Uterus (tissue), 4 donors: ENCODE data around the gene DIPK2A. TPM values are rescaled to one million over a fixed set of nuclear protein-coding genes. Genes with fewer than 3 reads are reported as not detected.

Experiments used
- DNase-seq, 2 donors: peaks; one replicate each; pipeline ENCODE4 v3.0.0-alpha.2; 2019 to 2020
- H3K27ac ChIP-seq, 2 donors: fragments of 200-600 bp; sonication (generic); 1 replicate in 1 of 2; 2 replicates in 1 of 2; pipeline ENCODE4 v1.5.1; 2016 to 2018
- H3K27me3 ChIP-seq, 2 donors: fragments of 200-600 bp; sonication (generic); one replicate each; pipeline ENCODE4 v1.5.1; 2018 to 2019; ENCODE audit warnings: control low read depth in 1 of 2
- H3K36me3 ChIP-seq, 2 donors: fragments of 200-600 bp; sonication (generic); one replicate each; pipeline ENCODE4 v1.5.1; 2019; ENCODE audit warnings: control low read depth in 1 of 2
- H3K4me1 ChIP-seq, 2 donors: fragments of 200-600 bp; sonication (generic); one replicate each; pipeline ENCODE4 v1.5.1; 2018 to 2019; ENCODE audit warnings: control low read depth in 1 of 2
- H3K4me3 ChIP-seq, 2 donors: fragments of 200-600 bp; sonication (generic); 1 replicate in 1 of 2; 2 replicates in 1 of 2; pipeline ENCODE4 v1.5.1; 2018 to 2019; ENCODE audit warnings: mild to moderate bottlenecking in 1 of 2
- H3K9me3 ChIP-seq, 2 donors: fragments of 200-600 bp; sonication (generic); one replicate each; pipeline ENCODE4 v1.5.1; 2019; ENCODE audit warnings: control low read depth in 1 of 2
- CTCF ChIP-seq, 4 experiments: fragments of 200-600 bp in 2 of 4; fragments of 450-650 bp in 2 of 4; sonication (generic) in 2 of 4; IDR thresholded peaks; one replicate each; pipeline ENCODE4 v1.5.1; 2016 to 2019; ENCODE audit warnings: antibody characterized with exemption in 4 of 4, mild to moderate bottlenecking in 2 of 4, moderate library complexity in 1 of 4
- POLR2A ChIP-seq, 2 donors: fragments of 450-650 bp; IDR thresholded peaks; one replicate each; pipeline ENCODE4 v1.6.1; 2016; ENCODE audit warnings: antibody characterized with exemption in 2 of 2, mild to moderate bottlenecking in 1 of 2, moderate library complexity in 1 of 2
- intact Hi-C: fragments of 100-400 bp; cut with DNase I; formaldehyde crosslinking; loops from one replicate; pipeline ENCODE4 v1.15.1; 2023; ENCODE audit warnings: low total_unique reads
- total RNA-seq, 4 donors: library from RNA; depleted of rRNA in 3 of 4; stranded (reverse); fragments of >200 nt in 3 of 4; gene quantifications; one replicate each; pipeline versions ENCODE4 v1.1.0 to v1.2.4, GENCODE V29; 2014 to 2023
- donor health status: DM: yes; HTN: yes; CAD: no.

The DIPK2A gene
- total RNA-seq, 4 donors from 2014 or later = 10.0 to 102 (median 34.3) TPM

GRCh38 chr3:143978263-143978631 lies 6.6 kb downstream of the DIPK2A start:
- TF ChIP-seq CTCF (IDR thresholded peaks at IDR 0.05) (no peak), POLR2A (IDR thresholded peaks at IDR 0.05) (no peak)
- no peaks in the 10 kb centered on the region for H3K4me1 ChIP-seq
- intact Hi-C loops = no loop called here
- no peaks in the 10 kb centered on the region for H3K27me3 ChIP-seq
- peak overlapping the region in 1 of 2 donors; percentile 53 for H3K27ac ChIP-seq
- no peak overlapping the region for H3K4me3 ChIP-seq
- H3K36me3 ChIP-seq = no peaks in the 10 kb centered on the region
- DNase-seq = no peak
- no peaks in the 10 kb centered on the region for H3K9me3 ChIP-seq

GRCh38 chr3:143979041-143979440 lies 7.4 kb downstream of the DIPK2A start:
- DNase-seq = no peak
- Histone ChIP-seq H3K36me3 (no peaks in the 10 kb centered on the region), H3K4me3 (no peak overlapping the region), H3K27me3 (no peaks in the 10 kb centered on the region), H3K4me1 (no peaks in the 10 kb centered on the region), H3K9me3 (no peaks in the 10 kb centered on the region), H3K27ac (no peak overlapping the region)
- intact Hi-C loops = no loop called here
- TF ChIP-seq CTCF (IDR thresholded peaks at IDR 0.05) = no peak
- no peak for TF ChIP-seq POLR2A (IDR thresholded peaks at IDR 0.05)

- Histone ChIP-seq H3K36me3 (no peaks in the 10 kb centered on the region), H3K4me3 (no peak overlapping the region), H3K27me3 (no peaks in the 10 kb centered on the region), H3K27ac (no peak overlapping the region), H3K4me1 (no peaks in the 10 kb centered on the region), H3K9me3 (no peaks in the 10 kb centered on the region)
- TF ChIP-seq POLR2A (IDR thresholded peaks at IDR 0.05) (no peak), CTCF (IDR thresholded peaks at IDR 0.05) (no peak)
- intact Hi-C loops = no loop called here
- no peak for DNase-seq
Observed at GRCh38 chr3:143979813-143980212, 8.2 kb downstream of the DIPK2A start.

- TF ChIP-seq POLR2A (IDR thresholded peaks at IDR 0.05) (no peak), CTCF (IDR thresholded peaks at IDR 0.05) (no peak)
- Histone ChIP-seq H3K27ac (no peak overlapping the region), H3K9me3 (no peaks in the 10 kb centered on the region), H3K27me3 (no peaks in the 10 kb centered on the region), H3K4me1 (no peaks in the 10 kb centered on the region), H3K4me3 (no peak overlapping the region), H3K36me3 (no peaks in the 10 kb centered on the region)
- intact Hi-C loops = no loop called here
- no peak for DNase-seq
Observed at GRCh38 chr3:143988306-143988705, 16.7 kb downstream of the DIPK2A start.

GRCh38 chr3:143989461-143989860 lies 17.8 kb downstream of the DIPK2A start:
- Histone ChIP-seq H3K27me3 (no peaks in the 10 kb centered on the region), H3K4me1 (no peaks in the 10 kb centered on the region), H3K27ac (no peak overlapping the region), H3K9me3 (no peaks in the 10 kb centered on the region), H3K36me3 (no peaks in the 10 kb centered on the region), H3K4me3 (no peak overlapping the region)
- intact Hi-C loops = no loop called here
- DNase-seq = no peak
- TF ChIP-seq CTCF (IDR thresholded peaks at IDR 0.05) (no peak), POLR2A (IDR thresholded peaks at IDR 0.05) (no peak)
